ENCODE results near the gene CHCHD10. TPM values are rescaled to one million over a fixed set of nuclear protein-coding genes. Genes with fewer than 3 reads are reported as not detected.
A peak's percentile ranks its signal among the peaks of the same experiment; 100 is the strongest.

CHCHD10 gene
- total and polyA plus RNA-seq, 2 of the 4 experiments (the other 2 are of a cell fraction) = 2.2 to 11.2 TPM

GRCh38 chr22:23790819-23791737 is 23.3 kb upstream of the CHCHD10 start (continued):
- TF ChIP-seq MAZ (IDR thresholded peaks at IDR 0.05; ENCODE audit: borderline replicate concordance, low read depth, low read length) (no peak), NFE2L2 (IDR thresholded peaks at IDR 0.05; ENCODE audit: low read depth, low read length) (no peak)

- no peak overlapping the region for H3K56ac ChIP-seq (ENCODE audit: extremely low read depth, insufficient read depth, low read length)
- H3K27ac ChIP-seq (ENCODE audit: insufficient read depth, low read length) = no peak overlapping the region
- in situ Hi-C loops (cut with MboI; ENCODE audit: low sequenced_read_pairs) = no loop called here
- no peak overlapping the region for H2AK5ac ChIP-seq (ENCODE audit: low read depth, low read length)
- peaks cover 16% of the 10 kb centered on the region for H3K4me1 ChIP-seq (ENCODE audit: control insufficient read depth, insufficient read depth, low read length)
- CTCF ChIA-PET = interaction anchor here (1.4 kb wide), 1 partner anchor 15 kb away, joined by 4 read pairs; no protein-coding TSS in a partner anchor
- dilution Hi-C loops (cut with HindIII; ENCODE audit: low sequenced_read_pairs, unreplicated experiment) = no loop called here
- TF ChIP-seq CTCF (conservative IDR thresholded peaks at IDR 0.05; ENCODE audit: low read depth, low read length) = peak; percentile 26
- TF ChIP-seq ELK1 (IDR thresholded peaks at IDR 0.05; ENCODE audit: borderline replicate concordance, low read depth, low read length) = no peak
- intact Hi-C loops (cut with micrococcal nuclease) = no loop called here
- H3K9ac ChIP-seq (ENCODE audit: low read depth, low read length) = no peak overlapping the region
- no peaks in the 10 kb centered on the region for H3K9me3 ChIP-seq (ENCODE audit: control insufficient read depth, insufficient read depth, low read length)
- H4K8ac ChIP-seq (ENCODE audit: low read depth in 2 of 2, low read length in 2 of 2) = no peak overlapping the region
- H3K27me3 ChIP-seq (ENCODE audit: control insufficient read depth, insufficient read depth, low read length) = no peaks in the 10 kb centered on the region
- no peak overlapping the region for H4K5ac ChIP-seq (ENCODE audit: low read depth, low read length)
- H3K36me3 ChIP-seq (ENCODE audit: control insufficient read depth, insufficient read depth, low read length) = peaks cover 32% of the 10 kb centered on the region
- H3K14ac ChIP-seq (replicated peaks; ENCODE audit: low read depth, low read length) = no peak overlapping the region
- H3K18ac ChIP-seq (ENCODE audit: low read depth, low read length) = no peak overlapping the region
- BruUV-seq (replicated peaks) = no TSS peak
- POLR2A ChIA-PET (ENCODE audit: unreplicated experiment) = interaction anchor here (0.6 kb wide), 1 partner anchor 389 kb away, joined by 3 read pairs; no protein-coding TSS in a partner anchor
- ATAC-seq (ENCODE audit: low read depth) = no peak
- no peak overlapping the region for H3K23ac ChIP-seq (ENCODE audit: low read depth, low read length)
- H3K79me1 ChIP-seq (ENCODE audit: low read depth in 1 of 2, low read length in 2 of 2) = peaks cover 44 to 63% of the 10 kb centered on the region in 2 experiments
- no peak overlapping the region for H2AK9ac ChIP-seq (replicated peaks; ENCODE audit: low read depth, low read length, poor library complexity)
- no peak overlapping the region for H2BK15ac ChIP-seq (ENCODE audit: low read depth, low read length)
- H3K9me1 ChIP-seq (ENCODE audit: insufficient read depth, low read length) = peaks cover 17% of the 10 kb centered on the region
- no peak overlapping the region for H3K4ac ChIP-seq (ENCODE audit: low read depth, low read length)
- no peak for DNase-seq
- no peak overlapping the region for H2AFZ ChIP-seq (replicated peaks; ENCODE audit: low read length, poor library complexity)
- H3K4me3 ChIP-seq (ENCODE audit: insufficient read depth, low read depth, low read length) = no peak overlapping the region
- H2BK120ac ChIP-seq (ENCODE audit: low read depth, low read length) = no peak overlapping the region
- H2BK20ac ChIP-seq (ENCODE audit: low read depth, low read length) = no peak overlapping the region
- H3K4me2 ChIP-seq (ENCODE audit: low read depth, low read length) = no peak overlapping the region
- no peak overlapping the region for H4K91ac ChIP-seq (ENCODE audit: insufficient read depth, low read depth, low read length)
- 82% methylated on average over 2 of the region's 4 CpGs; no CpG with 5 or more reads in 1 of the 2 experiments for whole genome bisulfite sequencing, 2 experiments (ENCODE audit: extremely low coverage in 2 of 2, insufficient read length in 1 of 2)
- peaks cover 62% of the 10 kb centered on the region for H4K20me1 ChIP-seq (ENCODE audit: insufficient read depth, low read length)
- no peak overlapping the region for H2BK5ac ChIP-seq (ENCODE audit: low read depth, low read length, poor library complexity, severe bottlenecking)
Observed at GRCh38 chr22:23789638-23790037, 21.9 kb upstream of the CHCHD10 start.

All from IMR-90 (cell line).